IMR-90 (cell line): ENCODE data around the gene FGF12. TPM values are rescaled to one million over a fixed set of nuclear protein-coding genes. Genes with fewer than 3 reads are reported as not detected.

Experiments
- ATAC-seq: fragments of 200-7000 bp; cut with Tn5 transposase; 2 replicates; pipeline ENCODE4 v1.9.1; 2020; ENCODE audit warnings: low read depth, mild to moderate bottlenecking, moderate library complexity
- BruUV-seq: library from RNA; stranded (reverse); fragments of 400-500 nt; replicated peaks from 2 replicates; lab custom pipeline; 2021; lab: Mats Ljungman, UMichigan
- CTCF ChIA-PET: fragments of 300-600 bp; formaldehyde crosslinking; extraction: SDS; loops from one replicate; lab custom pipeline; 2021; ENCODE audit warnings: antibody characterized with exemption; lab: Yijun Ruan, JAX
- POLR2A ChIA-PET: fragments of 300-600 bp; sonication (Branson Sonifier 250); formaldehyde crosslinking; loops from one replicate; lab custom pipeline; 2022; ENCODE audit warnings: antibody characterized with exemption; ENCODE audit not compliant: unreplicated experiment; lab: Charles Lee
- DNase-seq: peaks from one replicate; pipeline ENCODE4 v3.0.0; 2013
- H2AFZ ChIP-seq: replicated peaks from 2 replicates; pipeline ENCODE3; 2013; ENCODE audit warnings: low read length, mild to moderate bottlenecking; ENCODE audit not compliant: poor library complexity
- H2AK5ac ChIP-seq: 2 replicates; pipeline ENCODE4 v1.6.1; 2013; ENCODE audit warnings: low read depth, low read length, inconsistent platforms
- H2AK9ac ChIP-seq: replicated peaks from 2 replicates; pipeline ENCODE3; 2013; ENCODE audit warnings: mild to moderate bottlenecking, low read depth, low read length, moderate library complexity; ENCODE audit not compliant: poor library complexity
- H2BK120ac ChIP-seq: 2 replicates; pipeline ENCODE4 v1.6.1; 2013; ENCODE audit warnings: low read depth, low read length, inconsistent platforms
- H2BK15ac ChIP-seq: 3 replicates; pipeline ENCODE4 v1.6.1; 2013; ENCODE audit warnings: low read depth, low read length, inconsistent platforms
- H2BK20ac ChIP-seq: 2 replicates; pipeline ENCODE4 v1.6.1; 2013; ENCODE audit warnings: low read depth, mild to moderate bottlenecking, inconsistent platforms, low read length, moderate library complexity
- H2BK5ac ChIP-seq: 2 replicates; pipeline ENCODE4 v1.6.1; 2013; ENCODE audit warnings: mild to moderate bottlenecking, low read depth, low read length, inconsistent platforms; ENCODE audit not compliant: poor library complexity, severe bottlenecking
- H3K14ac ChIP-seq: replicated peaks from 2 replicates; pipeline ENCODE4 v1.6.1; 2013; ENCODE audit warnings: low read depth, low read length, inconsistent platforms
- H3K18ac ChIP-seq: 2 replicates; pipeline ENCODE4 v1.6.1; 2013; ENCODE audit warnings: low read depth, low read length, control low read depth
- H3K23ac ChIP-seq: 2 replicates; pipeline ENCODE4 v1.6.1; 2013; ENCODE audit warnings: low read depth, low read length, inconsistent platforms
- H3K27ac ChIP-seq: 2 replicates; pipeline ENCODE4 v1.5.1; 2013; ENCODE audit warnings: mild to moderate bottlenecking, control low read depth, low read length; ENCODE audit not compliant: insufficient read depth
- H3K27me3 ChIP-seq: 2 replicates; pipeline ENCODE4 v1.6.1; 2013; ENCODE audit warnings: low read length; ENCODE audit not compliant: control insufficient read depth, insufficient read depth
- H3K36me3 ChIP-seq: 2 replicates; pipeline ENCODE4 v1.6.1; 2013; ENCODE audit warnings: low read length, mixed read lengths; ENCODE audit not compliant: control insufficient read depth, insufficient read depth
- H3K4ac ChIP-seq: 2 replicates; pipeline ENCODE4 v1.6.1; 2013; ENCODE audit warnings: low read depth, low read length, inconsistent platforms
- H3K4me1 ChIP-seq: 2 replicates; pipeline ENCODE4 v1.6.1; 2013; ENCODE audit warnings: low read length, mixed read lengths; ENCODE audit not compliant: control insufficient read depth, insufficient read depth
- H3K4me2 ChIP-seq: 2 replicates; pipeline ENCODE4 v1.6.1; 2013; ENCODE audit warnings: low read depth, mild to moderate bottlenecking, control low read depth, low read length, moderate library complexity
- H3K4me3 ChIP-seq: 2 replicates; pipeline ENCODE4 v1.5.1; 2013; ENCODE audit warnings: low read depth, mild to moderate bottlenecking, control low read depth, low read length, moderate library complexity; ENCODE audit not compliant: insufficient read depth
- H3K56ac ChIP-seq: 2 replicates; pipeline ENCODE4 v1.6.1; 2013; ENCODE audit warnings: low read length, inconsistent platforms; ENCODE audit not compliant: insufficient read depth; ENCODE audit errors: extremely low read depth
- H3K79me1 ChIP-seq, 2 experiments: 2 replicates each; pipeline ENCODE4 v1.6.1; 2013; ENCODE audit warnings: low read length in 2 of 2, inconsistent platforms in 1 of 2, low read depth in 1 of 2
- H3K9ac ChIP-seq: 2 replicates; pipeline ENCODE4 v1.6.1; 2013; ENCODE audit warnings: low read depth, low read length, control low read depth
- H3K9me1 ChIP-seq: 2 replicates; pipeline ENCODE4 v1.6.1; 2013; ENCODE audit warnings: low read length, inconsistent platforms; ENCODE audit not compliant: insufficient read depth
- H3K9me3 ChIP-seq: 2 replicates; pipeline ENCODE4 v1.6.1; 2013; ENCODE audit warnings: low read length; ENCODE audit not compliant: control insufficient read depth, insufficient read depth
- H4K20me1 ChIP-seq: 2 replicates; pipeline ENCODE4 v1.6.1; 2013; ENCODE audit warnings: low read length, inconsistent platforms; ENCODE audit not compliant: insufficient read depth
- H4K5ac ChIP-seq: 2 replicates; pipeline ENCODE4 v1.6.1; 2013; ENCODE audit warnings: mild to moderate bottlenecking, low read depth, low read length, control low read depth
- H4K8ac ChIP-seq, 2 experiments: 2 replicates each; pipeline ENCODE4 v1.6.1; 2013; ENCODE audit warnings: low read depth in 2 of 2, low read length in 2 of 2, control low read depth in 1 of 2, inconsistent platforms in 1 of 2
- H4K91ac ChIP-seq: 2 replicates; pipeline ENCODE4 v1.6.1; 2013; ENCODE audit warnings: low read depth, low read length, inconsistent platforms; ENCODE audit not compliant: insufficient read depth
- CEBPB ChIP-seq: IDR thresholded peaks from 2 replicates; pipeline ENCODE4 v1.6.1; 2012; ENCODE audit warnings: low read depth, low read length, improper control_type of control experiment
- CHD1 ChIP-seq: IDR thresholded peaks from 2 replicates; pipeline ENCODE4 v1.6.1; 2012; ENCODE audit warnings: low read depth, low read length, improper control_type of control experiment
- FOS ChIP-seq: fragments of 150-350 bp; IDR thresholded peaks from 2 replicates; pipeline ENCODE4 v1.6.1; 2016; ENCODE audit warnings: low read depth, low read length
- MXI1 ChIP-seq: IDR thresholded peaks from 2 replicates; pipeline ENCODE4 v1.6.1; 2012; ENCODE audit warnings: low read depth, mild to moderate bottlenecking, low read length, moderate library complexity, borderline replicate concordance
- NFE2L2 ChIP-seq: fragments of 150-350 bp; IDR thresholded peaks from 2 replicates; pipeline ENCODE4 v1.6.1; 2016; ENCODE audit warnings: low read depth, mild to moderate bottlenecking, low read length
- RCOR1 ChIP-seq: IDR thresholded peaks from 2 replicates; pipeline ENCODE4 v1.6.1; 2012; ENCODE audit warnings: mild to moderate bottlenecking, low read length, improper control_type of control experiment; ENCODE audit not compliant: insufficient replicate concordance
- SMC3 ChIP-seq: fragments of 150-350 bp; IDR thresholded peaks from 2 replicates; pipeline ENCODE4 v1.6.1; 2016; ENCODE audit warnings: low read depth, mild to moderate bottlenecking, antibody characterized with exemption, low read length, moderate library complexity
- WGBS, 2 experiments: methylation state at CpG; one replicate each; pipeline versions ENCODE4 v1.1.5 to v1.1.7; 2013; ENCODE audit warnings: missing lambda C conversion rate in 2 of 2; ENCODE audit not compliant: insufficient read length in 1 of 2; ENCODE audit errors: extremely low coverage in 2 of 2; 5-methylcytosine and 5-hydroxymethylcytosine counted together
- dilution Hi-C: fragments of 300-500 bp; cut with HindIII; formaldehyde crosslinking; loops from one replicate; pipeline ENCODE4 v1.14.3; 2018; ENCODE audit warnings: low sequenced_read_pairs; ENCODE audit not compliant: unreplicated experiment
- in situ Hi-C: fragments of 300-500 bp; cut with MboI; formaldehyde crosslinking; loops from 3 replicates; pipeline ENCODE4 v1.14.3; 2019; ENCODE audit warnings: low sequenced_read_pairs, inconsistent platforms, mixed read lengths
- intact Hi-C: fragments of 100-400 bp; cut with micrococcal nuclease; formaldehyde crosslinking; loops from 2 replicates; pipeline ENCODE4 v1.10.0; 2022
- polyA plus RNA-seq, 3 experiments: library from polyadenylated mRNA; depleted of rRNA; stranded (reverse); fragments of >200 nt; gene quantifications; 2 replicates each; pipeline ENCODE4 v1.2.3, GENCODE V29; 2012; ENCODE audit warnings: low replicate concordance in 1 of 3
- total RNA-seq: library from RNA; depleted of rRNA; stranded (reverse); fragments of >200 nt; gene quantifications from 2 replicates; pipeline ENCODE4 v1.2.3, GENCODE V29; 2012
- TF ChIP-seq, protein P1 (sequence below): fragments of 150-350 bp; IDR thresholded peaks from 2 replicates; pipeline ENCODE4 v1.6.1; 2016; ENCODE audit warnings: low read depth, mild to moderate bottlenecking, low read length, moderate library complexity, borderline replicate concordance
- TF ChIP-seq, protein P2 (sequence below): fragments of 150-350 bp; IDR thresholded peaks from 2 replicates; pipeline ENCODE4 v1.6.1; 2017; ENCODE audit warnings: mild to moderate bottlenecking, antibody characterized with exemption, low read length, low read depth

FGF12 gene
- total and polyA plus RNA-seq, 2 of the 4 experiments (the other 2 are of a cell fraction): not detected

- no peak overlapping the region for H3K18ac ChIP-seq
- H2AK9ac ChIP-seq: no peak overlapping the region
- no peaks in the 10 kb centered on the region for H3K9me1 ChIP-seq
- BruUV-seq: no TSS peak
- ATAC-seq: no peak
- peaks cover 7% of the 10 kb centered on the region for H3K9me3 ChIP-seq
- no peak overlapping the region for H2AK5ac ChIP-seq
- H3K4me3 ChIP-seq: no peak overlapping the region
- no peak overlapping the region for H3K27ac ChIP-seq
- dilution Hi-C loops: no loop called here
- H2BK15ac ChIP-seq: no peak overlapping the region
- H4K91ac ChIP-seq: no peak overlapping the region
- no peaks in the 10 kb centered on the region for H3K79me1 ChIP-seq
- H3K27me3 ChIP-seq: no peaks in the 10 kb centered on the region
- H3K4ac ChIP-seq: no peak overlapping the region
- no peak overlapping the region for H3K56ac ChIP-seq
- no peaks in the 10 kb centered on the region for H3K4me1 ChIP-seq
- H4K8ac ChIP-seq: no peak overlapping the region
- H3K4me2 ChIP-seq: no peak overlapping the region
- no peak overlapping the region for H2BK20ac ChIP-seq
- ChIA-PET CTCF (no interaction called here), POLR2A (no interaction called here)
- H3K14ac ChIP-seq: no peak overlapping the region
- no peaks in the 10 kb centered on the region for H3K36me3 ChIP-seq
- no peak overlapping the region for H2BK5ac ChIP-seq
- H3K9ac ChIP-seq: no peak overlapping the region
- in situ Hi-C loops: no loop called here
- WGBS, 2 experiments: no CpG with 5 or more reads among the region's 4 CpGs
- no peak overlapping the region for H3K23ac ChIP-seq
- no peaks in the 10 kb centered on the region for H4K20me1 ChIP-seq
- H4K5ac ChIP-seq: no peak overlapping the region
- TF ChIP-seq CEBPB (no peak), MXI1 (no peak), CHD1 (no peak), RCOR1 (no peak), FOS (no peak), SMC3 (no peak), NFE2L2 (no peak)
- TF ChIP-seq, protein P1, sequence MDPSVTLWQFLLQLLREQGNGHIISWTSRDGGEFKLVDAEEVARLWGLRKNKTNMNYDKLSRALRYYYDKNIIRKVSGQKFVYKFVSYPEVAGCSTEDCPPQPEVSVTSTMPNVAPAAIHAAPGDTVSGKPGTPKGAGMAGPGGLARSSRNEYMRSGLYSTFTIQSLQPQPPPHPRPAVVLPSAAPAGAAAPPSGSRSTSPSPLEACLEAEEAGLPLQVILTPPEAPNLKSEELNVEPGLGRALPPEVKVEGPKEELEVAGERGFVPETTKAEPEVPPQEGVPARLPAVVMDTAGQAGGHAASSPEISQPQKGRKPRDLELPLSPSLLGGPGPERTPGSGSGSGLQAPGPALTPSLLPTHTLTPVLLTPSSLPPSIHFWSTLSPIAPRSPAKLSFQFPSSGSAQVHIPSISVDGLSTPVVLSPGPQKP: no peak
- TF ChIP-seq, protein P2, sequence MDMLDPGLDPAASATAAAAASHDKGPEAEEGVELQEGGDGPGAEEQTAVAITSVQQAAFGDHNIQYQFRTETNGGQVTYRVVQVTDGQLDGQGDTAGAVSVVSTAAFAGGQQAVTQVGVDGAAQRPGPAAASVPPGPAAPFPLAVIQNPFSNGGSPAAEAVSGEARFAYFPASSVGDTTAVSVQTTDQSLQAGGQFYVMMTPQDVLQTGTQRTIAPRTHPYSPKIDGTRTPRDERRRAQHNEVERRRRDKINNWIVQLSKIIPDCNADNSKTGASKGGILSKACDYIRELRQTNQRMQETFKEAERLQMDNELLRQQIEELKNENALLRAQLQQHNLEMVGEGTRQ: no peak
- no peak overlapping the region for H2BK120ac ChIP-seq
- no peak overlapping the region for H2AFZ ChIP-seq
- no peak for DNase-seq
- intact Hi-C loops: no loop called here
Observed at GRCh38 chr3:192181151-192181550, 546.2 kb downstream of the FGF12 start.
